Measurements from ENCODE around the gene TSPAN18. TPM values are rescaled to one million over a fixed set of nuclear protein-coding genes. Genes with fewer than 3 reads are reported as not detected.

Gene TSPAN18
- total and polyA plus RNA-seq, 2 of the 4 experiments (the other 2 are of a cell fraction), result 0.36 to 1.1 TPM

DNA sequence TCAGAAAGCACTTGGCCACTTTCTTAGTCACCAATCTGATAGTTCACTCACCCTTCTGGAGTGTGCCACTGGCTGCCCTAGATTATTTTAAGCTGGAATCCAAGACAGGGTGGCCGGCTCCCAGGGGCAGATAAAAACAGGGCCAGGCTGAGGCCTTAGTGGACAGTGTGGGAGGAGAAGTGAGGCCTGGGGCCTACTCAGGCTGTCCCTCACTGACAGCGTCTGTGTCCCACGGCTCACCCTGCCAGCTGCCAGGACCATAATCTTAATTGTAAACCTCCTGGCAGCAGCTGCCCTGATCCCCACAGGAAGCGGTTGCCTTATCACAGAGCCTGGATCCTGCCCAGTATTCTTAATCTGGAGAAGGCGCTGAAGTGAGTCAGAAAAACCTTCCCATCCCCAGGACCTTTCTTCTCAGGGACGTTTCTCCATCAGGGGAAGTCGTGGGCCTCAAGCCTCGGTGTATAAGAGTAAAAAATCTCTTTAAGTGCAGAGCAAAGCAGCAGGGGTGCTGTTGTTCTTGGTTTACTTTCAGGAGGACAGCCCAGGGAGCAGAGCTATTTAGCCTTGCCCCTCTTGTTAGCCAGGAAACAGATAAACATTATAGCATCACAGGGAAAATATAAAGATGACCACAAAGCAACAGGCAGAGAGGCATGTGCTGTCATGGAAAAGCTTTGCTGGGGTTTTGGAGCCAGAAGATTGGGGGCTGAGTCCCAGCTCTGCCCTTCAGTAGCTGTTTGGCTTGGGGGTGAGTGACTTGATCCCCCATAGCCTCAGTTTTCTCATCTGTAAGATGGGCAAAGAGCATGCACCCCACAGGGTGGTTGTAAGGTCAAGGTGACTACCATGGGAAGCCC lies 39.6 kb downstream of the TSPAN18 start:
- H3K4me2 ChIP-seq (ENCODE audit: low read depth, low read length), result no peak overlapping the region
- H2BK20ac ChIP-seq (ENCODE audit: low read depth, low read length), result 0 out of 2 replicates have a peak overlapping the region, but pooled peaks have one; percentile 8
- ATAC-seq (ENCODE audit: low read depth) (peak; percentile 75), DNase-seq (peak; percentile 93)
- peaks cover 25% of the 10 kb centered on the region for H3K4me1 ChIP-seq (ENCODE audit: control insufficient read depth, insufficient read depth, low read length)
- H3K4me3 ChIP-seq (ENCODE audit: insufficient read depth, low read depth, low read length), result no peak overlapping the region
- CTCF ChIA-PET, result interaction anchor here (0.6 to 1.6 kb wide), 3 partner anchors 10 to 606 kb away, joined by 3 to 7 read pairs (median 3); no protein-coding TSS in a partner anchor
- peak overlapping the region; percentile 76 for H2AFZ ChIP-seq (replicated peaks; ENCODE audit: low read length, poor library complexity)
- no TSS peak for BruUV-seq (replicated peaks)
- in situ Hi-C loops (cut with MboI; ENCODE audit: low sequenced_read_pairs) (no loop called here), dilution Hi-C loops (cut with HindIII; ENCODE audit: low sequenced_read_pairs, unreplicated experiment) (loop anchor here (25.0 kb wide), 1 partner anchor 121 kb away; no protein-coding TSS in a partner anchor), intact Hi-C loops (cut with micrococcal nuclease) (loop anchor here (2.0 to 10.0 kb wide), 2 partner anchors 96 to 202 kb away; partner anchors contain the start of gene CD82)
- H3K27ac ChIP-seq (ENCODE audit: insufficient read depth, low read length), result peak overlapping the region; percentile 59
- H3K36me3 ChIP-seq (ENCODE audit: control insufficient read depth, insufficient read depth, low read length), result no peaks in the 10 kb centered on the region
- peaks cover 6% of the 10 kb centered on the region; the same call in 1 of the 2 replicates for H3K9me1 ChIP-seq (ENCODE audit: insufficient read depth, low read length)
- peak overlapping the region; percentile 1 to 23 for H4K8ac ChIP-seq (ENCODE audit: low read depth in 2 of 2, low read length in 2 of 2)
- H3K14ac ChIP-seq (replicated peaks; ENCODE audit: low read depth, low read length), result peak overlapping the region; percentile 68
- no CpG with 5 or more reads among the region's 8 CpGs for WGBS, 2 experiments (ENCODE audit: extremely low coverage in 2 of 2, insufficient read length in 1 of 2)
- peak overlapping the region; percentile 7; the same call in 1 of the 2 replicates for H3K9ac ChIP-seq (ENCODE audit: low read depth, low read length)
- H2AK5ac ChIP-seq (ENCODE audit: low read depth, low read length), result peak overlapping the region; percentile 54
- no peaks in the 10 kb centered on the region for H3K79me1 ChIP-seq (ENCODE audit: low read depth in 1 of 2, low read length in 2 of 2)
- H3K18ac ChIP-seq (ENCODE audit: low read depth, low read length), result peak overlapping the region; percentile 16
- peak overlapping the region; percentile 65 for H2BK120ac ChIP-seq (ENCODE audit: low read depth, low read length)
- no peaks in the 10 kb centered on the region for H4K20me1 ChIP-seq (ENCODE audit: insufficient read depth, low read length)
- no peak overlapping the region; the same call in none of the 2 replicates for H3K23ac ChIP-seq (ENCODE audit: low read depth, low read length)
- peak; percentile 44; the same call in 1 of the 2 replicates for TF ChIP-seq BHLHE40 (IDR thresholded peaks at IDR 0.05; ENCODE audit: low read depth, low read length)
- TF ChIP-seq MXI1 (IDR thresholded peaks at IDR 0.05; ENCODE audit: borderline replicate concordance, low read depth, low read length), result 0 out of 2 replicates have a peak, but pooled peaks have one; percentile 28
- TF ChIP-seq MAZ (IDR thresholded peaks at IDR 0.05; ENCODE audit: borderline replicate concordance, low read depth, low read length), result no peak
- TF ChIP-seq RCOR1 (IDR thresholded peaks at IDR 0.05; ENCODE audit: insufficient replicate concordance, low read length), result peak; percentile 79
- peak; percentile 40; the same call in 1 of the 2 replicates for TF ChIP-seq FOS (IDR thresholded peaks at IDR 0.05; ENCODE audit: low read depth, low read length)
- TF ChIP-seq, protein P1, sequence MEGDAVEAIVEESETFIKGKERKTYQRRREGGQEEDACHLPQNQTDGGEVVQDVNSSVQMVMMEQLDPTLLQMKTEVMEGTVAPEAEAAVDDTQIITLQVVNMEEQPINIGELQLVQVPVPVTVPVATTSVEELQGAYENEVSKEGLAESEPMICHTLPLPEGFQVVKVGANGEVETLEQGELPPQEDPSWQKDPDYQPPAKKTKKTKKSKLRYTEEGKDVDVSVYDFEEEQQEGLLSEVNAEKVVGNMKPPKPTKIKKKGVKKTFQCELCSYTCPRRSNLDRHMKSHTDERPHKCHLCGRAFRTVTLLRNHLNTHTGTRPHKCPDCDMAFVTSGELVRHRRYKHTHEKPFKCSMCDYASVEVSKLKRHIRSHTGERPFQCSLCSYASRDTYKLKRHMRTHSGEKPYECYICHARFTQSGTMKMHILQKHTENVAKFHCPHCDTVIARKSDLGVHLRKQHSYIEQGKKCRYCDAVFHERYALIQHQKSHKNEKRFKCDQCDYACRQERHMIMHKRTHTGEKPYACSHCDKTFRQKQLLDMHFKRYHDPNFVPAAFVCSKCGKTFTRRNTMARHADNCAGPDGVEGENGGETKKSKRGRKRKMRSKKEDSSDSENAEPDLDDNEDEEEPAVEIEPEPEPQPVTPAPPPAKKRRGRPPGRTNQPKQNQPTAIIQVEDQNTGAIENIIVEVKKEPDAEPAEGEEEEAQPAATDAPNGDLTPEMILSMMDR (conservative IDR thresholded peaks at IDR 0.05; ENCODE audit: low read depth, low read length), result peak; percentile 39
- no peak for TF ChIP-seq CHD1 (IDR thresholded peaks at IDR 0.05; ENCODE audit: low read depth, low read length)
- TF ChIP-seq RAD21 (IDR thresholded peaks at IDR 0.05; ENCODE audit: low read length), result peak; percentile 33
- TF ChIP-seq CEBPB (IDR thresholded peaks at IDR 0.05; ENCODE audit: low read depth, low read length), result no peak
- POLR2A ChIA-PET (ENCODE audit: unreplicated experiment), result interaction anchor here (0.5 kb wide), 1 partner anchor 1285 kb away, joined by 6 read pairs; no protein-coding TSS in a partner anchor
- peak overlapping the region; percentile 57; the same call in 1 of the 2 replicates for H4K91ac ChIP-seq (ENCODE audit: insufficient read depth, low read depth, low read length)
- H2BK15ac ChIP-seq (ENCODE audit: low read depth, low read length), result peak overlapping the region; percentile 35; the same call in 2 of the 3 replicates
- H3K27me3 ChIP-seq (ENCODE audit: control insufficient read depth, insufficient read depth, low read length), result no peaks in the 10 kb centered on the region
- H4K5ac ChIP-seq (ENCODE audit: low read depth, low read length), result peak overlapping the region; percentile 28
- peak overlapping the region; percentile 10 for H2AK9ac ChIP-seq (replicated peaks; ENCODE audit: low read depth, low read length, poor library complexity)
- peak overlapping the region; percentile 51 for H2BK5ac ChIP-seq (ENCODE audit: low read depth, low read length, poor library complexity, severe bottlenecking)
- 0 out of 2 replicates have a peak overlapping the region, but pooled peaks have one; percentile 0 for H3K56ac ChIP-seq (ENCODE audit: extremely low read depth, insufficient read depth, low read length)
- H3K9me3 ChIP-seq (ENCODE audit: control insufficient read depth, insufficient read depth, low read length), result no peaks in the 10 kb centered on the region
- H3K4ac ChIP-seq (ENCODE audit: low read depth, low read length), result peak overlapping the region; percentile 70

Measured in IMR-90 (cell line).